HUES64 (cell line): ENCODE measurements around the gene HSPBAP1.

ENCODE experiments used
- H3K27ac ChIP-seq: 2 replicates; pipeline ENCODE4 v1.7.0; 2013; ENCODE audit warnings: low read depth, low read length, inconsistent platforms
- H3K27me3 ChIP-seq: 2 replicates; pipeline ENCODE4 v1.6.1; 2013; ENCODE audit warnings: mild to moderate bottlenecking, low read length; ENCODE audit not compliant: insufficient read depth
- H3K36me3 ChIP-seq: 2 replicates; pipeline ENCODE4 v1.6.1; 2013; ENCODE audit warnings: mild to moderate bottlenecking, low read length; ENCODE audit not compliant: insufficient read depth
- H3K4me1 ChIP-seq: 2 replicates; pipeline ENCODE4 v1.6.1; 2013; ENCODE audit warnings: mild to moderate bottlenecking, low read length, moderate library complexity; ENCODE audit not compliant: insufficient read depth
- H3K4me3 ChIP-seq: 2 replicates; pipeline ENCODE4 v1.5.1; 2013; ENCODE audit warnings: mild to moderate bottlenecking, low read length, moderate library complexity
- H3K9ac ChIP-seq: 2 replicates; pipeline ENCODE4 v1.6.1; 2013; ENCODE audit warnings: mild to moderate bottlenecking, low read depth, low read length
- H3K9me3 ChIP-seq: 2 replicates; pipeline ENCODE4 v1.6.1; 2013; ENCODE audit warnings: low read depth, low read length; ENCODE audit not compliant: insufficient read depth
- WGBS: fragments of 150-250, 120-280 bp; methylation state at CpG from one replicate; pipeline ENCODE4 v1.1.7; 2013; ENCODE audit warnings: missing lambda C conversion rate; 5-methylcytosine and 5-hydroxymethylcytosine counted together

The HSPBAP1 gene

GRCh38 chr3:122785231-122785630, 8.4 kb downstream of the HSPBAP1 start:
- Histone ChIP-seq H3K27me3 (no peaks in the 10 kb centered on the region), H3K27ac (no peak overlapping the region), H3K36me3 (peaks cover 5% of the 10 kb centered on the region; the same call in 1 of the 2 replicates), H3K4me3 (no peak overlapping the region), H3K9ac (no peak overlapping the region), H3K4me1 (no peaks in the 10 kb centered on the region), H3K9me3 (peaks cover 8% of the 10 kb centered on the region; the same call in 1 of the 2 replicates)
- 90% methylated on average over 1 of the region's 1 CpG for WGBS

- H3K27ac ChIP-seq, result no peak overlapping the region
- H3K4me1 ChIP-seq, result no peaks in the 10 kb centered on the region
- peaks cover 5% of the 10 kb centered on the region; the same call in 1 of the 2 replicates for H3K36me3 ChIP-seq
- H3K9ac ChIP-seq, result no peak overlapping the region
- WGBS, result 91% methylated on average over 1 of the region's 1 CpG
- H3K9me3 ChIP-seq, result peaks cover 8% of the 10 kb centered on the region; the same call in 1 of the 2 replicates
- no peaks in the 10 kb centered on the region for H3K27me3 ChIP-seq
- H3K4me3 ChIP-seq, result no peak overlapping the region
Measured at GRCh38 chr3:122784436-122784835, 9.2 kb downstream of the HSPBAP1 start.

GRCh38 chr3:122782804-122783203, 10.8 kb downstream of the HSPBAP1 start:
- Histone ChIP-seq H3K9me3 (peaks cover 8% of the 10 kb centered on the region; the same call in 1 of the 2 replicates), H3K9ac (no peak overlapping the region), H3K27me3 (no peaks in the 10 kb centered on the region), H3K36me3 (peaks cover 5% of the 10 kb centered on the region; the same call in 1 of the 2 replicates), H3K4me1 (peaks cover 2% of the 10 kb centered on the region), H3K4me3 (no peak overlapping the region), H3K27ac (no peak overlapping the region)
- 97% methylated on average over 1 of the region's 1 CpG for WGBS

GRCh38 chr3:122777563-122777962, 16.1 kb downstream of the HSPBAP1 start:
- H3K27ac ChIP-seq, result no peak overlapping the region
- H3K4me1 ChIP-seq, result peaks cover 10% of the 10 kb centered on the region
- H3K9me3 ChIP-seq, result peaks cover 8% of the 10 kb centered on the region; the same call in 1 of the 2 replicates
- H3K4me3 ChIP-seq, result no peak overlapping the region
- 71% methylated on average over 3 of the region's 3 CpGs for WGBS
- no peak overlapping the region for H3K9ac ChIP-seq
- peaks cover 5% of the 10 kb centered on the region; the same call in 1 of the 2 replicates for H3K36me3 ChIP-seq
- H3K27me3 ChIP-seq, result no peaks in the 10 kb centered on the region

GRCh38 chr3:122776675-122777468, 16.8 kb downstream of the HSPBAP1 start:
- H3K9me3 ChIP-seq, result peaks cover 5% of the 10 kb centered on the region; the same call in 1 of the 2 replicates
- no peak overlapping the region for H3K9ac ChIP-seq
- WGBS, result 100% methylated on average over 1 of the region's 5 CpGs
- no peaks in the 10 kb centered on the region for H3K27me3 ChIP-seq
- peaks cover 10% of the 10 kb centered on the region for H3K4me1 ChIP-seq
- no peak overlapping the region for H3K27ac ChIP-seq
- peaks cover 5% of the 10 kb centered on the region; the same call in 1 of the 2 replicates for H3K36me3 ChIP-seq
- H3K4me3 ChIP-seq, result no peak overlapping the region

- Histone ChIP-seq H3K36me3 (peaks cover 6% of the 10 kb centered on the region), H3K4me3 (no peak overlapping the region), H3K27me3 (no peaks in the 10 kb centered on the region), H3K9me3 (no peaks in the 10 kb centered on the region), H3K4me1 (peaks cover 10% of the 10 kb centered on the region), H3K27ac (no peak overlapping the region), H3K9ac (no peak overlapping the region)
- 93% methylated on average over 3 of the region's 3 CpGs for WGBS
Measured at GRCh38 chr3:122774564-122774963, 19.1 kb downstream of the HSPBAP1 start.

GRCh38 chr3:122773944-122774509, 19.6 kb downstream of the HSPBAP1 start:
- Histone ChIP-seq H3K9me3 (no peaks in the 10 kb centered on the region), H3K4me3 (no peak overlapping the region), H3K36me3 (peaks cover 6% of the 10 kb centered on the region), H3K27me3 (no peaks in the 10 kb centered on the region), H3K9ac (no peak overlapping the region), H3K4me1 (peaks cover 10% of the 10 kb centered on the region), H3K27ac (no peak overlapping the region)
- 96% methylated on average over 3 of the region's 3 CpGs for WGBS

GRCh38 chr3:122772827-122773226, 20.8 kb downstream of the HSPBAP1 start:
- 100% methylated on average over 1 of the region's 1 CpG for WGBS
- Histone ChIP-seq H3K27ac (no peak overlapping the region), H3K4me3 (no peak overlapping the region), H3K27me3 (no peaks in the 10 kb centered on the region), H3K9me3 (no peaks in the 10 kb centered on the region), H3K36me3 (peaks cover 6% of the 10 kb centered on the region), H3K4me1 (peaks cover 8% of the 10 kb centered on the region), H3K9ac (no peak overlapping the region)

- WGBS, result 90% methylated on average over 4 of the region's 5 CpGs
Measured at GRCh38 chr3:122770521-122771202, 23.0 kb downstream of the HSPBAP1 start.

GRCh38 chr3:122767540-122768372, 25.9 kb downstream of the HSPBAP1 start:
- H3K9ac ChIP-seq, result no peak overlapping the region
- H3K4me1 ChIP-seq, result no peaks in the 10 kb centered on the region
- peaks cover 10% of the 10 kb centered on the region for H3K36me3 ChIP-seq
- H3K4me3 ChIP-seq, result no peak overlapping the region
- no peaks in the 10 kb centered on the region for H3K9me3 ChIP-seq
- 96% methylated on average over 1 of the region's 3 CpGs for WGBS
- no peak overlapping the region for H3K27ac ChIP-seq
- H3K27me3 ChIP-seq, result no peaks in the 10 kb centered on the region

More at GRCh38 chr3:122770521-122771202, 23.0 kb downstream of the HSPBAP1 start:
- H3K4me1 ChIP-seq, result no peaks in the 10 kb centered on the region
- H3K9ac ChIP-seq, result no peak overlapping the region
- no peaks in the 10 kb centered on the region for H3K27me3 ChIP-seq
- H3K27ac ChIP-seq, result no peak overlapping the region
- peaks cover 9% of the 10 kb centered on the region for H3K36me3 ChIP-seq
- no peak overlapping the region for H3K4me3 ChIP-seq
- H3K9me3 ChIP-seq, result no peaks in the 10 kb centered on the region
